Ishikawa (cell line): ENCODE results near the gene AP3S2.

Source experiments
- CEBPB ChIP-seq: IDR thresholded peaks from 2 replicates; pipeline ENCODE4 v1.6.1; 2012
- CREB1 ChIP-seq: IDR thresholded peaks from 2 replicates; pipeline ENCODE4 v1.6.1; 2012; ENCODE audit warnings: low read depth
- EP300 ChIP-seq: IDR thresholded peaks from 2 replicates; pipeline ENCODE4 v1.6.1; 2012; ENCODE audit warnings: borderline replicate concordance
- NFIC ChIP-seq: IDR thresholded peaks from 2 replicates; pipeline ENCODE4 v1.6.1; 2012
- RAD21 ChIP-seq: IDR thresholded peaks from 2 replicates; pipeline ENCODE4 v1.6.1; 2012; ENCODE audit warnings: low read depth
- TAF1 ChIP-seq: IDR thresholded peaks from 2 replicates; pipeline ENCODE4 v1.6.1; 2012; ENCODE audit warnings: low read depth, mild to moderate bottlenecking
- TCF12 ChIP-seq: IDR thresholded peaks from 2 replicates; pipeline ENCODE4 v1.6.1; 2012; ENCODE audit warnings: low read depth
- YY1 ChIP-seq: IDR thresholded peaks from 2 replicates; pipeline ENCODE4 v1.6.1; 2012; ENCODE audit warnings: low read depth
- ZBTB7A ChIP-seq: IDR thresholded peaks from 2 replicates; pipeline ENCODE4 v1.6.1; 2012; ENCODE audit warnings: low read depth
- TF ChIP-seq, protein P1 (sequence below): IDR thresholded peaks from 2 replicates; pipeline ENCODE4 v1.6.1; 2012; ENCODE audit warnings: low read depth, mild to moderate bottlenecking
- TF ChIP-seq, protein P2 (sequence below): IDR thresholded peaks from 2 replicates; pipeline ENCODE4 v1.6.1; 2012

DNA sequence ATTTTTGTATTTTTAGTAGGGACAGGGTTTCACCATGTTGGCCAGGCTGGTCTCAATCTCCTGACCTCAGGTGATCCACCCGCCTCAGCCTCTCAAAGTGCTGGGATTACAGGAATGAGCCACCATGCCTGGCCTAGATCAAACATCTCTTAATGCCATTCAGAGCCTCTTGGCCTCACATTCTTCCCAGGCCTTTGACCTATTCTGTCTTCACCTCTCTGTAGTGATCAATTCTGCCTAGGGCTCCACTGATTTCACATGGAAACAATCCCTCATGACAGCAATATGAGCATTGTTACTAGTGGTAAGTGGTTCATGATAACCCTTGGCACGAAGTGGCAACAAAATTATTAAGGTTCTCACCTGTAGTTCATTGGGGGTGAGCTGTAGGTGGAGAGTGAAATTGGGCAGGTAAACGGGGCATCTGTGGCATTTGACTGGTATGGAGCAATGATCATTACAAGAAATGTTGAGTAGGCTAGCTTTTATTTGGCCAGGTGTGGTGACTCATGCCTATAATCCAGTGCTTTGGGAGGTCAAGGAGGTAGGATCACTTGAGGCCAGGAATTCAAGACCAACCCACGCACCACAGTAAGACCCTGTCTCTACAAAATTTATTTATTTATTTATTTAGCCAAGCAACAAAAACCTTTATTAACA, 23.8 kb upstream of the AP3S2 start:
- TF ChIP-seq CREB1, result no peak
- TF ChIP-seq YY1, result no peak
- no peak for TF ChIP-seq CEBPB
- TF ChIP-seq, protein P1, sequence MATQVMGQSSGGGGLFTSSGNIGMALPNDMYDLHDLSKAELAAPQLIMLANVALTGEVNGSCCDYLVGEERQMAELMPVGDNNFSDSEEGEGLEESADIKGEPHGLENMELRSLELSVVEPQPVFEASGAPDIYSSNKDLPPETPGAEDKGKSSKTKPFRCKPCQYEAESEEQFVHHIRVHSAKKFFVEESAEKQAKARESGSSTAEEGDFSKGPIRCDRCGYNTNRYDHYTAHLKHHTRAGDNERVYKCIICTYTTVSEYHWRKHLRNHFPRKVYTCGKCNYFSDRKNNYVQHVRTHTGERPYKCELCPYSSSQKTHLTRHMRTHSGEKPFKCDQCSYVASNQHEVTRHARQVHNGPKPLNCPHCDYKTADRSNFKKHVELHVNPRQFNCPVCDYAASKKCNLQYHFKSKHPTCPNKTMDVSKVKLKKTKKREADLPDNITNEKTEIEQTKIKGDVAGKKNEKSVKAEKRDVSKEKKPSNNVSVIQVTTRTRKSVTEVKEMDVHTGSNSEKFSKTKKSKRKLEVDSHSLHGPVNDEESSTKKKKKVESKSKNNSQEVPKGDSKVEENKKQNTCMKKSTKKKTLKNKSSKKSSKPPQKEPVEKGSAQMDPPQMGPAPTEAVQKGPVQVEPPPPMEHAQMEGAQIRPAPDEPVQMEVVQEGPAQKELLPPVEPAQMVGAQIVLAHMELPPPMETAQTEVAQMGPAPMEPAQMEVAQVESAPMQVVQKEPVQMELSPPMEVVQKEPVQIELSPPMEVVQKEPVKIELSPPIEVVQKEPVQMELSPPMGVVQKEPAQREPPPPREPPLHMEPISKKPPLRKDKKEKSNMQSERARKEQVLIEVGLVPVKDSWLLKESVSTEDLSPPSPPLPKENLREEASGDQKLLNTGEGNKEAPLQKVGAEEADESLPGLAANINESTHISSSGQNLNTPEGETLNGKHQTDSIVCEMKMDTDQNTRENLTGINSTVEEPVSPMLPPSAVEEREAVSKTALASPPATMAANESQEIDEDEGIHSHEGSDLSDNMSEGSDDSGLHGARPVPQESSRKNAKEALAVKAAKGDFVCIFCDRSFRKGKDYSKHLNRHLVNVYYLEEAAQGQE, result no peak
- no peak for TF ChIP-seq TAF1
- TF ChIP-seq RAD21, result no peak
- no peak for TF ChIP-seq TCF12
- TF ChIP-seq, protein P2, sequence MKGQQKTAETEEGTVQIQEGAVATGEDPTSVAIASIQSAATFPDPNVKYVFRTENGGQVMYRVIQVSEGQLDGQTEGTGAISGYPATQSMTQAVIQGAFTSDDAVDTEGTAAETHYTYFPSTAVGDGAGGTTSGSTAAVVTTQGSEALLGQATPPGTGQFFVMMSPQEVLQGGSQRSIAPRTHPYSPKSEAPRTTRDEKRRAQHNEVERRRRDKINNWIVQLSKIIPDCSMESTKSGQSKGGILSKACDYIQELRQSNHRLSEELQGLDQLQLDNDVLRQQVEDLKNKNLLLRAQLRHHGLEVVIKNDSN, result no peak
- TF ChIP-seq NFIC, result no peak
- TF ChIP-seq EP300, result no peak
- TF ChIP-seq ZBTB7A, result no peak
